Endometrial microvascular endothelial cells (primary cell): ENCODE data around the gene CCDC68. TPM values are rescaled to one million over a fixed set of nuclear protein-coding genes. Genes with fewer than 3 reads are reported as not detected.
"Not testable (repeated sequence)": the region's sequence is repeated elsewhere in the genome, so short reads cannot be mapped to it uniquely, and the experiment has no call there.

Experiments
- in situ Hi-C: cut with HindIII; loops from 2 replicates; pipeline ENCODE4 v1.10.0; 2017; ENCODE audit warnings: low sequenced_read_pairs, low pct_unique_long_range_greater_than_20kb; ENCODE audit errors: inconsistent ontology term
- total RNA-seq: library from RNA; depleted of rRNA; stranded (reverse); fragments of >200 nt; gene quantifications from one replicate; pipeline ENCODE4 v1.2.3, GENCODE V29; 2015; ENCODE audit errors: inconsistent ontology term

CCDC68 gene
- total RNA-seq: 5.7 TPM

GRCh38 chr18:54958704-54959625, at the start of gene CCDC68:
TSS of gene CCDC68 (minus strand) at chr18:54959461. CDS start at chr18:54942791, 16,670 bp downstream.
- in situ Hi-C loops: no loop called here

GRCh38 chr18:55007602-55008001, 48.3 kb upstream of the CCDC68 start:
- in situ Hi-C loops: no loop called here

DNA sequence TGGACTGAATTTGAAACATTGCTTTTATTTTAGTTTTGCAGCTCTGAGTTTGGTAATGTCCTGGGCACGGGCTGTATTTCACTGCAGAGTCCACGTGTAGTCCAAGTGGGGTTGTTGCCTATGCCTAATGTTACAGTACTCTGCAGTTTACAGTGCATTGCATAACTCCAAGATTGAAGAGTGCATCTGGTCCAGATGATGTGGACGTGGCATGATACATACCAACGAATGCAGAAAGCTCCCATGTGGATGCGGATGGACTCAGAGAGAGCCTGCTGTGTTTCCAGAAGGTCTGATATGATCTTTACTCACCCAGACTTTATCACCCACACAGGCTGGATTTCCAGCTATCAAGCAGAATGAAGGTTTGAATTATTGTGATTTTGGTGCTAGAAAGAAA, 44.4 kb upstream of the CCDC68 start:
- in situ Hi-C loops: no loop called here

DNA sequence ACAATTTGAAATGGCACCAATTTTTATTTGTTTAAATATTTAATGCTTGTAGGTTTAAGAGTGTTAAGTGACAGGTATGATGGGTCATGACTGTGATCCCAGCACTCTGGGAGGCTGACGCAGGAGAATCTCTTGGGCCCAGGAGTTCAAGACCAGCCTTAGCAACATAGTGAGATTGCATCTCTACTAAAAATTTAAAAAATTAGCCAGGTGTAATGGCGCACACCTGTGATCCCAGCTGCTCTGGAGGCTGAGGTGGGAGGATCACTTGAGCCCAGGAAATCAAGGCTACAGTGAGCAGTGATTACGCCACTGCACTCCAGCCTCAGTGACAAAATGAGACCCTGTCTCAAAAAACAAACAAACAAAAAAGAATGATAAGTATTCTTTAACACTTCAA, 43.0 kb upstream of the CCDC68 start:
- in situ Hi-C loops: no loop called here

- in situ Hi-C loops: no loop called here
Measured at GRCh38 chr18:55001394-55002024, 42.2 kb upstream of the CCDC68 start.

DNA sequence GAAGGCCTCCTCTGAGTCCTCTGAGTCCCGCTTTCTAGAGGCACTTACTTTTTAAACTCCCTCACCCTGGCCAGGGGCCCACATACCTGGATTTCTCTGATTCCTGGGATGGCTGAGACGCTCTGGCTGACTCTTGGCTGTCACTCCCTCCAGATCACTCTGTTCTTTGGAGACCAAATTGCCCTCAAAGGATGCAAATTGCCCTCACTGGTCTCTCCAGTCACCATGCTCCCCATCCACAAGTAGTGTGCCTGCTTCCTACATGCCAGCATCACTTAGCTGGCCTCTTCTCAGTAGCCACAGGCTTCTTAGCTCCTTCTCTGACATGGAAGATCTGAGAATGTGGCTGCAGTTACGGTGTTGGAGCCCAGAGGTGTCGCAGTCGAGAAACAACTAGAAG, 41.3 kb upstream of the CCDC68 start:
- in situ Hi-C loops: no loop called here

DNA sequence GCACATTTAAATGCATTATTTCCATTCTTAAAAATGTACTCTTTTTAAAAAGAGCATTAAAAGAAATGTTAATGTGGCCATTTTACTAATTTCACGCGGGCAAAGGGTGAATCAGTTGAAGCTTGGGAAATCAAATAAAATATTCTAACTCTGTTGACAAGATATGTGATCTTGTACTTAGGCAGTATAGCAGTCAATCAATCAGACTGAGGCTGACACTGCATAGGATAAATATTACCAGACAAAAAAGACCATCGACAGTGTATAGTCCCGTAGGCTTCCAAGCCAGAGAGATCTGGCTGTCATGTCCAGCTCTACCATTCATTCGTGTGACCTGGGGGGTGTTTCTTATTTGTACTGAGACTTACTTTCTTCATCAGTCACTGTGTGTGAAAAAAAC, 39.8 kb upstream of the CCDC68 start:
- in situ Hi-C loops: loop anchor here (10.0 kb wide), 1 partner anchor 1216 kb away; no protein-coding TSS in a partner anchor

DNA sequence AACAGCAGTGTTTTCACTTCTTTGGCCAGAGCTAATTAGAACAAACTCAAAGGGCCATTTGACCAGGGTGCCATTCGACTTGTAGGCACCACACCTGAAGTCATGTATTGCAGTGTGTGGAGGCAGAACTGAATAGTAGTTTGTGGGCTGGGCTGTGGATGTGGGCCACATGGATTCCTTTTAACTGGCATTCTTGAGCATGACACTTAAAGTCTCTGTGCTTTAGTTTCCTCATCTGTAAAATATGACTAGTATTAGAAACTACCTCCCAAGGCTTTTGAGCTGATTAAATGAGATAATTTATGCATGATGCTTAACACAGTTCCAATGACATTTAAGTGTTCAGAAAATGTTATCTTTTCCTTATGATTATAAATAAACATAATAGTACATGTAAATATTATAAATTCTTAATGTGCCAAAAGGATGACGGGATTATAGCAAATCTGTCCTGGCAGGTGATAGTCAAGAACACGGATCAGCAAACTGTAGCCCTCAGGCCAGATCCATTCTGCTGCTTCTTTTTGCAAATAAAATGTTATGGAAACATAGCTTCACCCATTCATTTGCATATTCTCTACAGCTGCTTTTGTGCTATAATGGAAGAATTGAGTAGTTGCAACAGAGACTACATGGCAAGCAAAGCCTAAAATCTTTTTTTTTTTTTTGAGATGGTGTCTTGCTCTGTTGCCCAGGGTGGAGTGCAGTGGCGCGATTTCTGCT, 36.3 kb upstream of the CCDC68 start:
- in situ Hi-C loops: loop anchor here (10.0 kb wide), 1 partner anchor 1219 kb away; no protein-coding TSS in a partner anchor

GRCh38 chr18:54991981-54992380, 32.7 kb upstream of the CCDC68 start:
- in situ Hi-C loops: loop anchor here (10.0 kb wide), 1 partner anchor 1223 kb away; no protein-coding TSS in a partner anchor

DNA sequence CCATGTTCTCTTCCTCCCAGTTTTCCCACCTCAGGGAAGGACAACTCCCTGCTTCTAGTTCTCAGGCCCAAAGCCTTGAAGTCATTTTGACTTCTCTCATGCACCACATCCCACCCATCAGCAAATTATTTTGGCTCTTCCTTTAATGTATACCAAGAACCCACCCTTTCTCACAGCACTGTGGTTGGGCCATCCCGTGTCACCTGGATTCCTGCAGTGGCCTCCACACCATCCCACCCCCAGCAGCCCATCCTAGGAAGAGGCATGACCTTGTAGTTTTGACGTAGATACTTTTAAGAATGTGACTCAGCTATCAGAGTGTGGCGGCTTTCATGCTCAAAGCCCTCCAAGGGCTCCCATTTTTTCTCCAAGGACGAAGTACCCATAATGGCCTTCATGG, 25.6 kb upstream of the CCDC68 start:
- in situ Hi-C loops: no loop called here

DNA sequence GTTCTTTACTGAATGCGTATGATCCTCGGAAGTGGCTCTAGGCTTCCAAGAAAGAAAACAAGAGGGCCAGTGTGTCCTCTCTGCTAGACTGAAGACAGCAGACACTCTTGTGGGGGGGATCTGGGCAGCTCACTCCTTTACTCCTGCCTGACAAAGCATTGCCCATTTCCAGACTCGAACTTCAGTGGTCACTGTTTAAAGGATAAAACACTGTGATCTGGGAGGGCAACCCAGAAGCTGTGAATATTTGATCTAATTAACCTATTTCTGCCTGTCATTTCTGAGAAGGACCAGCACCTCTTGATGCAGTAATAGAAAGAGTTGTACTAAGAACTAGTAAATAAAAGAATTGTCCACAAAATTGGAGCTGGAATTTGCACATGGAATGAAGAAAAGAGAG, 24.5 kb upstream of the CCDC68 start:
- in situ Hi-C loops: no loop called here

GRCh38 chr18:54983041-54983686, 23.9 kb upstream of the CCDC68 start:
- in situ Hi-C loops: no loop called here

DNA sequence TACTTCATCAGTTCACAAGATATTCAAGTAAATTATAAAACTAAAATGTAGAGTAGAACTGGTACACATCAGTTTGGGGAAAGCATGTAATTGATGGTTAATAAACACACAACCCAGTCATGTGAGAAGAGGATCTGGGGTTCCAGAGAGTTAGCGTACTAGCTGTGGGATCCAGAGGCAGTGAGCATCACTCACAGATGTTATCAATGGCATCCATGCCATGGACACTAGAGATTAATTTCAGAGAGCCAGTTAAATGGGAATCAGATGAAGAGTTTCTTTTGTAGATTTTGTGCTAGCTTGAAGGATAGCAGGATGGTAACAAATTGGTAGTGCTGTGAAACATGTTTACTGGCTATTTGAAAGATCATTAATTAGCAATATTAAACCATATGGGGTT, 21.8 kb upstream of the CCDC68 start:
- in situ Hi-C loops: no loop called here

DNA sequence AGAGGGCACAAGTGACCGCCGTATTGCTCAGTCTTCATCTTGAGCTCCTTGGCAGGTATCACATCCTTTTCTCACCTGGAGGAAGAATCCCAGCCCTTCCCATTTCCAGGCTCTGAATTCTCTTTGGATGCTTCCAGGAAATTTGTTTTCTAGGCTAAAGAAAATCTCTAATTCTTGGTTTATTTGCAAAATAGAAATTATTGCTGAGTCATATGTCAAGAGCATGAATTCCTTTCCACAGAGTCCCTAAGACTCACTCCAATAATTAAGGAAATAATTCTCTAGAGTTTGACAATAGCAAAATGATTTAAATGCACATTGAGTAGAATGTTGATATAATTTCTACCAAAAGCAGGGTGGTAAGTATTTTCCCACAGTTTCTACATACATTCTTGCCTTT, 16.3 kb upstream of the CCDC68 start:
- in situ Hi-C loops: no loop called here

GRCh38 chr18:54973046-54973445, 13.8 kb upstream of the CCDC68 start:
- in situ Hi-C loops: no loop called here

- in situ Hi-C loops: no loop called here
Measured at GRCh38 chr18:54968807-54969206, 9.5 kb upstream of the CCDC68 start.

DNA sequence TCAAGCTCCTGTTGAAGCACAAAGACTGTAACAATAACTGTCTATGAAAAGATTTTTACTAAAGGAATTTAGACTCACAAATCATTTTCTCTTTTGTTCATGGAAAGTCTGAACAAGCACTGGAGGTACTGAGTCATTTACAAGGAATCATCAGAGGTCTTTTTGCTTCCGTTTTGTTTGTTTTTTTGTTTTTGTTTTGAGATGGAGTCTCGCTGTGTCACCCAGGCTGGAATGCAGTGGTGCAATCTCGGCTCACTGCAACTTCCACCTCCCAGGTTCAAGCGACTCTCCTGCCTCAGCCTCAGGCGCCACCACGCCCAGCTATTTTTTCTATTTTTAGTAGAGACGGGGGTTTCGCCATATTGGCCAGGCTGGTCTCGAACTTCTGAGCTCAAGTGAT, 9.0 kb upstream of the CCDC68 start:
- in situ Hi-C loops: not testable (repeated sequence)

GRCh38 chr18:54967786-54968185, 8.5 kb upstream of the CCDC68 start:
- in situ Hi-C loops: no loop called here

- in situ Hi-C loops: no loop called here
Measured at GRCh38 chr18:54964741-54965140, 5.5 kb upstream of the CCDC68 start.
